Endothelial cell of umbilical vein (primary cell): ENCODE measurements around the gene CRACR2A. TPM values are rescaled to one million over a fixed set of nuclear protein-coding genes. Genes with fewer than 3 reads are reported as not detected.

ENCODE experiments used
- BruUV-seq: library from RNA; stranded (reverse); fragments of 400-500 nt; replicated peaks from 2 replicates; lab custom pipeline; 2021; lab: Mats Ljungman, UMichigan
- CTCF ChIA-PET: fragments of 300-600, 350-600 bp; sonication (Branson Sonifier 250); formaldehyde crosslinking; loops from one replicate; lab custom pipeline; 2021; ENCODE audit warnings: antibody characterized with exemption, inconsistent platforms; lab: Charles Lee
- POLR2A ChIA-PET: fragments of 300-600, 350-600 bp; sonication (Branson Sonifier 250); formaldehyde crosslinking; loops from one replicate; lab custom pipeline; 2021; ENCODE audit warnings: antibody characterized with exemption, inconsistent platforms; lab: Charles Lee
- DNase-seq: peaks from one replicate; pipeline ENCODE4 v3.0.0-alpha.2; 2011; ENCODE audit warnings: low read depth, low spot score
- FAIRE-seq: peaks from 2 replicates; lab custom pipeline; 2011; peaks lifted over from hg19 to GRCh38; lab: Jason Lieb, UNC
- H2AFZ ChIP-seq: 2 replicates; pipeline ENCODE4 v1.6.0; 2012; ENCODE audit warnings: low read depth, low read length, control low read depth, inconsistent platforms
- H3K27ac ChIP-seq: 2 replicates; pipeline ENCODE4 v1.5.1; 2011; ENCODE audit warnings: low read depth, mild to moderate bottlenecking, control low read depth, low read length, moderate library complexity; ENCODE audit not compliant: insufficient read depth
- H3K27me3 ChIP-seq, 2 experiments: 2 replicates each; pipeline versions ENCODE4 v1.6.0 to v1.6.1; 2011; ENCODE audit warnings: low read length in 2 of 2, mixed read lengths in 1 of 2; ENCODE audit not compliant: control insufficient read depth in 2 of 2, insufficient read depth in 2 of 2
- H3K36me3 ChIP-seq, 2 experiments: 2 replicates in 1 of 2; 3 replicates in 1 of 2; pipeline ENCODE4 v1.5.1; 2011; ENCODE audit warnings: low read length in 2 of 2, mild to moderate bottlenecking in 1 of 2, moderate library complexity in 1 of 2; ENCODE audit not compliant: control insufficient read depth in 2 of 2, insufficient read depth in 2 of 2; ENCODE audit errors: extremely low read depth in 1 of 2
- H3K4me1 ChIP-seq: 3 replicates; pipeline ENCODE4 v1.5.1; 2011; ENCODE audit warnings: mild to moderate bottlenecking, low read length; ENCODE audit not compliant: control insufficient read depth, insufficient read depth; ENCODE audit errors: extremely low read depth
- H3K4me2 ChIP-seq: 2 replicates; pipeline ENCODE4 v1.6.1; 2011; ENCODE audit warnings: low read length, control low read depth, mixed read lengths; ENCODE audit not compliant: insufficient read depth
- H3K4me3 ChIP-seq, 3 experiments: fragments of 200-600 bp in 1 of 3; sonication (generic), shearing (Covaris generic) in 1 of 3; replicated peaks in 1 of 3; 2 replicates each; pipeline ENCODE4 v1.5.1; 2011 to 2016; ENCODE audit warnings: control low read depth in 3 of 3, low read length in 3 of 3, mild to moderate bottlenecking in 2 of 3, inconsistent platforms in 1 of 3, low read depth in 1 of 3, moderate library complexity in 1 of 3; ENCODE audit not compliant: insufficient read depth in 1 of 3
- H3K79me2 ChIP-seq: 2 replicates; pipeline ENCODE4 v1.6.0; 2012; ENCODE audit warnings: low read length, inconsistent platforms; ENCODE audit not compliant: control insufficient read depth, insufficient read depth
- H3K9ac ChIP-seq: replicated peaks from 2 replicates; pipeline ENCODE3; 2011; ENCODE audit warnings: low read length, control low read depth; ENCODE audit not compliant: insufficient read depth; ENCODE audit errors: extremely low read depth
- H3K9me1 ChIP-seq: replicated peaks from 3 replicates; pipeline ENCODE4 v1.6.0; 2011; ENCODE audit warnings: mild to moderate bottlenecking, low read length; ENCODE audit not compliant: control insufficient read depth, insufficient read depth; ENCODE audit errors: extremely low read depth
- H3K9me3 ChIP-seq: replicated peaks from 2 replicates; pipeline ENCODE4 v1.5.1; 2012; ENCODE audit warnings: low read length, inconsistent platforms; ENCODE audit not compliant: control insufficient read depth, insufficient read depth
- H4K20me1 ChIP-seq: replicated peaks from 2 replicates; pipeline ENCODE3; 2011; ENCODE audit warnings: mild to moderate bottlenecking, low read length; ENCODE audit not compliant: control insufficient read depth, insufficient read depth; ENCODE audit errors: extremely low read depth
- CTCF ChIP-seq, 2 donors: IDR thresholded peaks; 1 replicate in 1 of 2; 2 replicates in 1 of 2; pipeline ENCODE4 v1.5.1; 2011; ENCODE audit warnings: low read length in 2 of 2, mild to moderate bottlenecking in 2 of 2, moderate library complexity in 2 of 2, control low read depth in 1 of 2, inconsistent platforms in 1 of 2, low read depth in 1 of 2; ENCODE audit not compliant: insufficient read depth in 1 of 2; ENCODE audit errors: extremely low read depth in 1 of 2
- EZH2 ChIP-seq: IDR thresholded peaks from 2 replicates; pipeline ENCODE4 v1.6.1; 2012; ENCODE audit warnings: borderline replicate concordance, low read depth, mild to moderate bottlenecking, moderate library complexity, low read length, inconsistent platforms; ENCODE audit not compliant: severe bottlenecking
- FOS ChIP-seq: IDR thresholded peaks from 2 replicates; pipeline ENCODE4 v1.6.1; 2011; ENCODE audit warnings: mild to moderate bottlenecking, low read length, moderate library complexity, borderline replicate concordance; ENCODE audit not compliant: insufficient read depth
- GATA2 ChIP-seq: IDR thresholded peaks from 2 replicates; pipeline ENCODE4 v1.7.0; 2011; ENCODE audit warnings: low read depth, mild to moderate bottlenecking, moderate library complexity, mixed read lengths, low read length; ENCODE audit not compliant: insufficient read length, insufficient read depth
- JUN ChIP-seq: IDR thresholded peaks from 2 replicates; pipeline ENCODE4 v1.6.1; 2011; ENCODE audit warnings: borderline replicate concordance, low read depth; ENCODE audit not compliant: insufficient read length, insufficient read depth
- MAX ChIP-seq: IDR thresholded peaks from 2 replicates; pipeline ENCODE4 v1.6.1; 2011; ENCODE audit not compliant: insufficient read depth, insufficient read length
- MYC ChIP-seq: IDR thresholded peaks from one replicate; pipeline ENCODE4 v1.6.1; 2011; ENCODE audit warnings: mild to moderate bottlenecking, low read depth, low read length
- POLR2A ChIP-seq: IDR thresholded peaks from 2 replicates; pipeline ENCODE4 v1.6.1; 2012; ENCODE audit warnings: low read depth, mild to moderate bottlenecking, control low read depth, low read length
- POLR2AphosphoS5 ChIP-seq: IDR thresholded peaks from 2 replicates; pipeline ENCODE4 v1.6.1; 2012; ENCODE audit warnings: low read depth, mild to moderate bottlenecking, control low read depth, low read length, moderate library complexity; ENCODE audit not compliant: insufficient read depth
- dilution Hi-C: fragments of 300-500 bp; cut with MboI; formaldehyde crosslinking; loops from one replicate; pipeline ENCODE4 v1.15.0; 2019; ENCODE audit warnings: low sequenced_read_pairs; ENCODE audit not compliant: extremely low pct_ligation_motif_present
- intact Hi-C: fragments of 100-400 bp; cut with micrococcal nuclease; formaldehyde crosslinking; loops from one replicate; pipeline ENCODE4 v1.10.0; 2022
- polyA plus RNA-seq, 4 experiments: library from polyadenylated mRNA; depleted of rRNA in 3 of 4; stranded (reverse) in 3 of 4; unstranded in 1 of 4; fragments of >200 nt; gene quantifications; 2 replicates each; pipeline versions ENCODE4 v1.2.1 to v1.2.3, GENCODE V29; 2011 to 2012; ENCODE audit warnings: missing spikeins in 1 of 4
- total RNA-seq: library from RNA; stranded (reverse); gene quantifications from 2 replicates; pipeline ENCODE4 v1.2.3, GENCODE V29; 2021

CRACR2A gene
- total and polyA plus RNA-seq, 2 donors (not counting 3 experiments of a cell fraction or from before 2014, with no cell fraction given), result 4.4 to 15.9 TPM

DNA sequence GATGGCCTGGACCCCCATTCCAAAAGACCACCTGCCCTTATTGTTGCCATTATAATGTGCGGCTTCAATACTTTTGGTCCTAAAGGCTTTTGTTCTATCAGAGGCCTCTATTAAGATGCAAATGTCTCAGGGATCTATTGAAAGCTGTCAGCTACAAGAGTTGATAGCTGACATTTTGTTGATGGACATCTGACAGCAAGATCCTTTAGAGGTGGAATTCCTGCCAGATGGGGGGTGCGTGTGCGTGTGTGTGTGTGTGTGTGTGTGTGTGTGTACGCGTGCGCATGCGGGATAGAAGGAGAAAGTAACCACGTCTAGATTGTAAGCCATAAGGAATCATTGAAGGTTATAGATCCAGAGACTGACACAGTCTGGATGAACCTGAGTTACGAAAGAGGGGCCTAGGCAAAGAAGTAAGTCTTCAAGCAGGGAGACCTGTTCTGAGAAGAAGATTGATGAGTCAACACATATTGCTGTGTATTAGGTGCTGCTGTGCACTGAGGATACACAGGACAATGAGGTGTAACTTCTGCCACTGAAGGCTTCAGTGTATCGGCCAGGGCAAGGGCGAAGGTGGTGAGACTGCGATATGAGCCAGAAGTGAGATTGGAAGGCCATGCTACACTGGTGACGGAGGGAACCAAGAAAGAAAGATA lies 172.7 kb downstream of the CRACR2A start:
- Histone ChIP-seq H3K9me1 (no peaks in the 10 kb centered on the region), H3K36me3 (no peaks in the 10 kb centered on the region), H3K9ac (no peak overlapping the region), H3K9me3 (no peaks in the 10 kb centered on the region), H2AFZ (no peak overlapping the region), H3K27ac (no peak overlapping the region), H3K27me3 (no peaks in the 10 kb centered on the region), H3K4me2 (no peak overlapping the region), H4K20me1 (no peaks in the 10 kb centered on the region), H3K4me1 (no peaks in the 10 kb centered on the region), H3K4me3 (no peak overlapping the region), H3K79me2 (no peaks in the 10 kb centered on the region)
- CTCF ChIA-PET, result no interaction called here
- FAIRE-seq (no peak), DNase-seq (no peak)
- no TSS peak for BruUV-seq
- no peak for TF ChIP-seq POLR2AphosphoS5
- no peak for TF ChIP-seq MYC
- TF ChIP-seq JUN, result no peak
- TF ChIP-seq CTCF (IDR thresholded peaks at IDR 0.05; ENCODE audit: extremely low read depth in 1 of 2, insufficient read depth in 1 of 2, low read depth in 1 of 2, low read length in 2 of 2), result no peak
- no peak for TF ChIP-seq EZH2
- TF ChIP-seq POLR2A, result no peak
- no peak for TF ChIP-seq GATA2
- TF ChIP-seq FOS, result no peak
- TF ChIP-seq MAX, result no peak
- intact Hi-C loops, result no loop called here
- dilution Hi-C loops, result no loop called here
- POLR2A ChIA-PET, result no interaction called here
